ENCODE data around the gene TSPAN7.

TSPAN7 gene

DNA sequence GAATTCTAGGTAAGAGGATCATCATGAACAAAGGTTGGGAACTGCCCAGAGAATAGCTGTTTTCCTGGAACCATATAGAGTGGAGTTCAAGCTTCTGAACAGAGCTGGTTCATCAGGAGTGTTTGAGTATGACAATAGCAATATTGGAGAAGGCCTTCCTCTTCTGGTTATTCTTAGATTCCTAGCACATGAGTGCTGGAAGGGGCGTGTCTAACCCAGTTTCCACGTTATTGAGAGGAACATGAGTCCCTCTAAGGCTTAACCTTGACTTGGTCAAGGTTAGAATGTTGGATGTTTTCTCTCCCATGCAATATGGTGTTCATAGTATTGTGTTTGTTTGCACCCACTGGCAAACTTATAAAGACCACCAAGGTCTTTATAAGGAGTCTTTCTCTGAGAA is 101.3 kb downstream of the TSPAN7 start:
- no peaks in the 10 kb centered on the region for H3F3A ChIP-seq (ENCODE audit: control insufficient read depth, insufficient read depth)
- H3K27me3 ChIP-seq (ENCODE audit: control insufficient read depth, low read length), result no peaks in the 10 kb centered on the region
- H4K20me1 ChIP-seq (ENCODE audit: control insufficient read depth, insufficient read depth, low read depth, low read length), result no peaks in the 10 kb centered on the region
- no peaks in the 10 kb centered on the region for H3K9me2 ChIP-seq (replicated peaks; ENCODE audit: control insufficient read depth, low read length)
- H3K27ac ChIP-seq (ENCODE audit: low read depth, low read length), result no peak overlapping the region
- no peak for TF ChIP-seq EZH2phosphoT487 (IDR thresholded peaks at IDR 0.05; ENCODE audit: borderline replicate concordance, low read length)
- H3K79me2 ChIP-seq (ENCODE audit: control insufficient read depth, low read length), result no peaks in the 10 kb centered on the region
- H3K9me3 ChIP-seq (ENCODE audit: control insufficient read depth, insufficient read depth, low read length), result no peaks in the 10 kb centered on the region
- no peak overlapping the region for H3K4me2 ChIP-seq (ENCODE audit: low read length)
- H3K4me3 ChIP-seq (ENCODE audit: low read length), result no peak overlapping the region
- no peaks in the 10 kb centered on the region for H3K36me3 ChIP-seq (ENCODE audit: control insufficient read depth, low read length)
- H3K4me1 ChIP-seq (ENCODE audit: control insufficient read depth, low read length), result no peaks in the 10 kb centered on the region

DNA sequence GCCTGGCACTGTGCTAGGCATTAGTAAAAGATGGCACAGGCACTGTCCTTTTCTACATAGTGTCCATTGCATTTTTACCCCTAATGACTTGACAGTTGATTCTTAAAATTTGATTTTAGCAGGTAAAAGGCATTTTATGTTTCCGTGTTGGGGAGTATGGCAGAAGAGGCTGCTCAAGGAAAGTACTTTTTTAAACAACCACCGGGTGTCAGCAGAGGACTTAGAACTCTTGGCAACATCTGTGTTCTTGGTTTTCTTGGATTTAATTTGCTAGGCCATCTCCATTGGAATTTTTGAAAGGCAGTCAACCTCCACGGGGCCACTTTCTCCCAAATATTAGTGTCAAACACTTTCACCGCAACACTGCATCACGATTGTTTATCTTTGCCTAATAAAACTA is 102.9 kb downstream of the TSPAN7 start:
- Histone ChIP-seq H3K4me1 (ENCODE audit: control insufficient read depth, low read length) (peaks cover 2% of the 10 kb centered on the region), H3K27me3 (ENCODE audit: control insufficient read depth, low read length) (no peaks in the 10 kb centered on the region), H3K27ac (ENCODE audit: low read depth, low read length) (no peak overlapping the region), H3F3A (ENCODE audit: control insufficient read depth, insufficient read depth) (no peaks in the 10 kb centered on the region), H3K4me2 (ENCODE audit: low read length) (no peak overlapping the region), H3K79me2 (ENCODE audit: control insufficient read depth, low read length) (no peaks in the 10 kb centered on the region), H3K4me3 (ENCODE audit: low read length) (no peak overlapping the region), H3K9me2 (replicated peaks; ENCODE audit: control insufficient read depth, low read length) (no peaks in the 10 kb centered on the region), H3K9me3 (ENCODE audit: control insufficient read depth, insufficient read depth, low read length) (no peaks in the 10 kb centered on the region), H3K36me3 (ENCODE audit: control insufficient read depth, low read length) (no peaks in the 10 kb centered on the region), H4K20me1 (ENCODE audit: control insufficient read depth, insufficient read depth, low read depth, low read length) (no peaks in the 10 kb centered on the region)
- TF ChIP-seq, protein P1, sequence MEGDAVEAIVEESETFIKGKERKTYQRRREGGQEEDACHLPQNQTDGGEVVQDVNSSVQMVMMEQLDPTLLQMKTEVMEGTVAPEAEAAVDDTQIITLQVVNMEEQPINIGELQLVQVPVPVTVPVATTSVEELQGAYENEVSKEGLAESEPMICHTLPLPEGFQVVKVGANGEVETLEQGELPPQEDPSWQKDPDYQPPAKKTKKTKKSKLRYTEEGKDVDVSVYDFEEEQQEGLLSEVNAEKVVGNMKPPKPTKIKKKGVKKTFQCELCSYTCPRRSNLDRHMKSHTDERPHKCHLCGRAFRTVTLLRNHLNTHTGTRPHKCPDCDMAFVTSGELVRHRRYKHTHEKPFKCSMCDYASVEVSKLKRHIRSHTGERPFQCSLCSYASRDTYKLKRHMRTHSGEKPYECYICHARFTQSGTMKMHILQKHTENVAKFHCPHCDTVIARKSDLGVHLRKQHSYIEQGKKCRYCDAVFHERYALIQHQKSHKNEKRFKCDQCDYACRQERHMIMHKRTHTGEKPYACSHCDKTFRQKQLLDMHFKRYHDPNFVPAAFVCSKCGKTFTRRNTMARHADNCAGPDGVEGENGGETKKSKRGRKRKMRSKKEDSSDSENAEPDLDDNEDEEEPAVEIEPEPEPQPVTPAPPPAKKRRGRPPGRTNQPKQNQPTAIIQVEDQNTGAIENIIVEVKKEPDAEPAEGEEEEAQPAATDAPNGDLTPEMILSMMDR (IDR thresholded peaks at IDR 0.05; ENCODE audit: low read depth, low read length, poor library complexity, severe bottlenecking), result no peak
- no peak for TF ChIP-seq EZH2phosphoT487 (IDR thresholded peaks at IDR 0.05; ENCODE audit: borderline replicate concordance, low read length)

DNA sequence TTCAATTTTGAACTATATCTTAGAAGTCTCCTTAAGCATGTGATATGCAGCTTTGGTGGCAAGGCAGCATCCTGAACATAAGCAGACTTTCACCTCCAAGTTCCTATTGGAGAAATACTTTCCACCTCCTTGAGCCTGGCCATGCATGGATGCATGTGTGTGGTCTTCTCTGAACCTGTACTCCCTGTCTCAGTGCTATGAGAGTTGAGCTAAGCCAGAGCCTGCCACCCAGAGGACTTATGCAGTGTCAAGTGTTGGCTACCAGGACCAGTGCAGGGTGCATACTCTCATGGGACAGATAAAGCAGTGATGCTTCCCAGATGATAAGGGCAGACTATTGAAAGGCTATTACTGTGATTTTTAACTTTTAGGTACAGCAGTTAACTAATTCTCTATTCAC is 105.6 kb downstream of the TSPAN7 start:
- no peaks in the 10 kb centered on the region for H3K36me3 ChIP-seq (ENCODE audit: control insufficient read depth, low read length)
- TF ChIP-seq EZH2phosphoT487 (IDR thresholded peaks at IDR 0.05; ENCODE audit: borderline replicate concordance, low read length), result no peak
- TF ChIP-seq, protein P1 (IDR thresholded peaks at IDR 0.05; ENCODE audit: low read depth, low read length, poor library complexity, severe bottlenecking), result no peak
- H3K27ac ChIP-seq (ENCODE audit: low read depth, low read length), result no peak overlapping the region
- H3K79me2 ChIP-seq (ENCODE audit: control insufficient read depth, low read length), result no peaks in the 10 kb centered on the region
- H3K9me3 ChIP-seq (ENCODE audit: control insufficient read depth, insufficient read depth, low read length), result no peaks in the 10 kb centered on the region
- H3K4me3 ChIP-seq (ENCODE audit: low read length), result no peak overlapping the region
- no peaks in the 10 kb centered on the region for H3K9me2 ChIP-seq (replicated peaks; ENCODE audit: control insufficient read depth, low read length)
- H4K20me1 ChIP-seq (ENCODE audit: control insufficient read depth, insufficient read depth, low read depth, low read length), result no peaks in the 10 kb centered on the region
- H3F3A ChIP-seq (ENCODE audit: control insufficient read depth, insufficient read depth), result no peaks in the 10 kb centered on the region
- H3K4me1 ChIP-seq (ENCODE audit: control insufficient read depth, low read length), result peaks cover 8% of the 10 kb centered on the region
- H3K4me2 ChIP-seq (ENCODE audit: low read length), result no peak overlapping the region
- no peaks in the 10 kb centered on the region for H3K27me3 ChIP-seq (ENCODE audit: control insufficient read depth, low read length)

DNA sequence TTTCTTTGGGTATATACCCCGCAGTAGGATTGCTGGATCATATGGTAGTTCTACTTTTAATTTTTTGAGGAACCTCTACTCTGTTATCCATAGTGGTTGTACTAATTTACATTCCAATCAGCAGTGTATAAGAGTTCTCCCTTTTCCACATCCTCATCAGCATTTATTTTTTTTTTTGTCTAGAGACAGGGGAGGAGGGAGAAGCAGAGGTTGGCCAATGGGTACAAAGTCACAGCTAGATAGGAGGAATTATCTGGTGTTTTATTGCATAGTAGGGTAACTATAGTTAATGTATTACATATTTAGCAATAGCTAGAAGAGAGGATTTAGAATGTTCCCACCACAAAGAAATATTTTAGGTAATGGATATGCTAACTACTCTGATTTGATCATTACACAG is 107.4 kb downstream of the TSPAN7 start:
- H4K20me1 ChIP-seq (ENCODE audit: control insufficient read depth, insufficient read depth, low read depth, low read length), result no peaks in the 10 kb centered on the region
- H3K79me2 ChIP-seq (ENCODE audit: control insufficient read depth, low read length), result no peaks in the 10 kb centered on the region
- no peaks in the 10 kb centered on the region for H3K27me3 ChIP-seq (ENCODE audit: control insufficient read depth, low read length)
- no peaks in the 10 kb centered on the region for H3K9me2 ChIP-seq (replicated peaks; ENCODE audit: control insufficient read depth, low read length)
- H3K36me3 ChIP-seq (ENCODE audit: control insufficient read depth, low read length), result no peaks in the 10 kb centered on the region
- H3K4me1 ChIP-seq (ENCODE audit: control insufficient read depth, low read length), result peaks cover 8% of the 10 kb centered on the region
- no peak overlapping the region for H3K4me3 ChIP-seq (ENCODE audit: low read length)
- TF ChIP-seq, protein P1 (IDR thresholded peaks at IDR 0.05; ENCODE audit: low read depth, low read length, poor library complexity, severe bottlenecking), result no peak
- TF ChIP-seq EZH2phosphoT487 (IDR thresholded peaks at IDR 0.05; ENCODE audit: borderline replicate concordance, low read length), result no peak
- H3K4me2 ChIP-seq (ENCODE audit: low read length), result no peak overlapping the region
- no peaks in the 10 kb centered on the region for H3F3A ChIP-seq (ENCODE audit: control insufficient read depth, insufficient read depth)
- H3K9me3 ChIP-seq (ENCODE audit: control insufficient read depth, insufficient read depth, low read length), result no peaks in the 10 kb centered on the region
- no peak overlapping the region for H3K27ac ChIP-seq (ENCODE audit: low read depth, low read length)

Data from DOHH2 (cell line).